ENCODE data around the gene GIPR.

The GIPR gene

GRCh38 chr19:45677351-45678230 lies 9.6 kb downstream of the GIPR start:
- Histone ChIP-seq H3K4me2 (ENCODE audit: low read length, poor library complexity, severe bottlenecking) (peak overlapping the region; percentile 94), H3K9ac (ENCODE audit: low read length) (no peak overlapping the region), H2AFZ (ENCODE audit: low read depth, low read length) (no peak overlapping the region), H3K4me3 (ENCODE audit: insufficient read depth in 1 of 2, low read depth in 1 of 2, low read length in 2 of 2) (peak overlapping the region in 1 of 2 experiments; percentile 50), H3K9me3 (ENCODE audit: control insufficient read depth, low read length) (no peaks in the 10 kb centered on the region), H3K27ac (ENCODE audit: low read length, poor library complexity, severe bottlenecking) (no peak overlapping the region), H3K4ac (ENCODE audit: low read depth in 1 of 2, low read length in 2 of 2) (no peak overlapping the region), H3K36me3 (ENCODE audit: control insufficient read depth in 1 of 2, insufficient read depth in 2 of 2, low read depth in 1 of 2, low read length in 2 of 2) (no peaks in the 10 kb centered on the region), H2BK120ac (ENCODE audit: low read depth, low read length) (no peak overlapping the region), H2AK5ac (ENCODE audit: low read length, severe bottlenecking) (no peak overlapping the region), H2BK12ac (ENCODE audit: low read length in 2 of 2) (no peak overlapping the region), H2BK15ac (ENCODE audit: low read depth, poor library complexity, severe bottlenecking) (no peak overlapping the region), H3K23ac (ENCODE audit: low read length in 2 of 2) (peak overlapping the region in 1 of 2 experiments; percentile 56), H3K18ac (ENCODE audit: low read depth in 1 of 2, low read length in 2 of 2) (peak overlapping the region; percentile 37 to 60), H3K4me1 (ENCODE audit: control insufficient read depth, insufficient read depth, low read depth, low read length) (peaks cover 19% of the 10 kb centered on the region), H3K27me3 (ENCODE audit: control insufficient read depth in 1 of 2, insufficient read depth in 1 of 2, low read length in 2 of 2) (peaks cover 0 to 44% of the 10 kb centered on the region in 2 experiments), H3K14ac (ENCODE audit: low read length in 2 of 2) (peak overlapping the region in 1 of 2 experiments; percentile 64), H2BK5ac (ENCODE audit: low read depth, low read length, poor library complexity, severe bottlenecking) (no peak overlapping the region), H4K8ac (ENCODE audit: low read length) (peak overlapping the region; percentile 79), H3K79me1 (replicated peaks; ENCODE audit: low read length, poor library complexity, severe bottlenecking) (no peaks in the 10 kb centered on the region), H4K91ac (ENCODE audit: low read length) (no peak overlapping the region)
- DNase-seq = peak; percentile 87
- 13% methylated on average over 48 of the region's 49 CpGs for WGBS

GRCh38 chr19:45681391-45682015 lies 13.5 kb downstream of the GIPR start:
- H3K4me2 ChIP-seq (ENCODE audit: low read length, poor library complexity, severe bottlenecking) = peak overlapping the region; percentile 87
- H2BK120ac ChIP-seq (ENCODE audit: low read depth, low read length) = no peak overlapping the region
- peak overlapping the region; percentile 52 to 72 for H3K4me3 ChIP-seq (ENCODE audit: insufficient read depth in 1 of 2, low read depth in 1 of 2, low read length in 2 of 2)
- H3K23ac ChIP-seq (ENCODE audit: low read length in 2 of 2) = no peak overlapping the region
- H2BK15ac ChIP-seq (ENCODE audit: low read depth, poor library complexity, severe bottlenecking) = no peak overlapping the region
- peaks cover 19% of the 10 kb centered on the region for H3K4me1 ChIP-seq (ENCODE audit: control insufficient read depth, insufficient read depth, low read depth, low read length)
- H2BK5ac ChIP-seq (ENCODE audit: low read depth, low read length, poor library complexity, severe bottlenecking) = no peak overlapping the region
- peak overlapping the region; percentile 57 for H4K8ac ChIP-seq (ENCODE audit: low read length)
- peaks cover 3% of the 10 kb centered on the region for H3K79me1 ChIP-seq (replicated peaks; ENCODE audit: low read length, poor library complexity, severe bottlenecking)
- no peak overlapping the region for H2AFZ ChIP-seq (ENCODE audit: low read depth, low read length)
- H3K36me3 ChIP-seq (ENCODE audit: control insufficient read depth in 1 of 2, insufficient read depth in 2 of 2, low read depth in 1 of 2, low read length in 2 of 2) = peaks cover 24 to 29% of the 10 kb centered on the region in 2 experiments
- no peak overlapping the region for H3K27ac ChIP-seq (ENCODE audit: low read length, poor library complexity, severe bottlenecking)
- H3K14ac ChIP-seq (ENCODE audit: low read length in 2 of 2) = no peak overlapping the region
- no peak overlapping the region for H2AK5ac ChIP-seq (ENCODE audit: low read length, severe bottlenecking)
- H3K9ac ChIP-seq (ENCODE audit: low read length) = peak overlapping the region; percentile 78
- 8% methylated on average over 51 of the region's 51 CpGs for WGBS
- DNase-seq = peak; percentile 82
- peak overlapping the region in 1 of 2 experiments; percentile 18 for H3K18ac ChIP-seq (ENCODE audit: low read depth in 1 of 2, low read length in 2 of 2)
- no peak overlapping the region for H3K4ac ChIP-seq (ENCODE audit: low read depth in 1 of 2, low read length in 2 of 2)
- H3K27me3 ChIP-seq (ENCODE audit: control insufficient read depth in 1 of 2, insufficient read depth in 1 of 2, low read length in 2 of 2) = peaks cover 0 to 23% of the 10 kb centered on the region in 2 experiments
- H2BK12ac ChIP-seq (ENCODE audit: low read length in 2 of 2) = no peak overlapping the region
- H3K9me3 ChIP-seq (ENCODE audit: control insufficient read depth, low read length) = no peaks in the 10 kb centered on the region
- no peak overlapping the region for H4K91ac ChIP-seq (ENCODE audit: low read length)

- Histone ChIP-seq H4K8ac (ENCODE audit: low read length) (no peak overlapping the region), H3K27ac (ENCODE audit: low read length, poor library complexity, severe bottlenecking) (no peak overlapping the region), H3K4me1 (ENCODE audit: control insufficient read depth, insufficient read depth, low read depth, low read length) (peaks cover 14% of the 10 kb centered on the region), H2BK15ac (ENCODE audit: low read depth, poor library complexity, severe bottlenecking) (peak overlapping the region; percentile 1), H2BK120ac (ENCODE audit: low read depth, low read length) (no peak overlapping the region), H3K4ac (ENCODE audit: low read depth in 1 of 2, low read length in 2 of 2) (no peak overlapping the region), H4K91ac (ENCODE audit: low read length) (no peak overlapping the region), H3K4me2 (ENCODE audit: low read length, poor library complexity, severe bottlenecking) (no peak overlapping the region), H3K14ac (ENCODE audit: low read length in 2 of 2) (no peak overlapping the region), H2AFZ (ENCODE audit: low read depth, low read length) (no peak overlapping the region), H3K36me3 (ENCODE audit: control insufficient read depth in 1 of 2, insufficient read depth in 2 of 2, low read depth in 1 of 2, low read length in 2 of 2) (peaks cover 28 to 34% of the 10 kb centered on the region in 2 experiments), H3K9me3 (ENCODE audit: control insufficient read depth, low read length) (no peaks in the 10 kb centered on the region), H3K4me3 (ENCODE audit: insufficient read depth in 1 of 2, low read depth in 1 of 2, low read length in 2 of 2) (peak overlapping the region in 1 of 2 experiments; percentile 72), H2BK5ac (ENCODE audit: low read depth, low read length, poor library complexity, severe bottlenecking) (no peak overlapping the region), H2BK12ac (ENCODE audit: low read length in 2 of 2) (no peak overlapping the region), H3K18ac (ENCODE audit: low read depth in 1 of 2, low read length in 2 of 2) (no peak overlapping the region), H3K79me1 (replicated peaks; ENCODE audit: low read length, poor library complexity, severe bottlenecking) (peaks cover 4% of the 10 kb centered on the region), H3K27me3 (ENCODE audit: control insufficient read depth in 1 of 2, insufficient read depth in 1 of 2, low read length in 2 of 2) (peaks cover 0 to 17% of the 10 kb centered on the region in 2 experiments), H2AK5ac (ENCODE audit: low read length, severe bottlenecking) (no peak overlapping the region), H3K23ac (ENCODE audit: low read length in 2 of 2) (no peak overlapping the region), H3K9ac (ENCODE audit: low read length) (no peak overlapping the region)
- no peak for DNase-seq
- WGBS = 77% methylated on average over 8 of the region's 8 CpGs
Measured at GRCh38 chr19:45682117-45682516, 14.1 kb downstream of the GIPR start.

GRCh38 chr19:45682908-45683307 lies 14.9 kb downstream of the GIPR start:
- WGBS = 85% methylated on average over 5 of the region's 5 CpGs
- Histone ChIP-seq H3K23ac (ENCODE audit: low read length in 2 of 2) (no peak overlapping the region), H3K36me3 (ENCODE audit: control insufficient read depth in 1 of 2, insufficient read depth in 2 of 2, low read depth in 1 of 2, low read length in 2 of 2) (peaks cover 36 to 42% of the 10 kb centered on the region in 2 experiments), H3K9me3 (ENCODE audit: control insufficient read depth, low read length) (no peaks in the 10 kb centered on the region), H3K4me3 (ENCODE audit: insufficient read depth in 1 of 2, low read depth in 1 of 2, low read length in 2 of 2) (no peak overlapping the region), H2AK5ac (ENCODE audit: low read length, severe bottlenecking) (no peak overlapping the region), H3K4ac (ENCODE audit: low read depth in 1 of 2, low read length in 2 of 2) (no peak overlapping the region), H3K79me1 (replicated peaks; ENCODE audit: low read length, poor library complexity, severe bottlenecking) (peaks cover 10% of the 10 kb centered on the region), H3K14ac (ENCODE audit: low read length in 2 of 2) (no peak overlapping the region), H2BK120ac (ENCODE audit: low read depth, low read length) (no peak overlapping the region), H3K9ac (ENCODE audit: low read length) (no peak overlapping the region), H2BK12ac (ENCODE audit: low read length in 2 of 2) (no peak overlapping the region), H2BK5ac (ENCODE audit: low read depth, low read length, poor library complexity, severe bottlenecking) (no peak overlapping the region), H3K27ac (ENCODE audit: low read length, poor library complexity, severe bottlenecking) (no peak overlapping the region), H2AFZ (ENCODE audit: low read depth, low read length) (no peak overlapping the region), H3K4me1 (ENCODE audit: control insufficient read depth, insufficient read depth, low read depth, low read length) (peaks cover 7% of the 10 kb centered on the region), H2BK15ac (ENCODE audit: low read depth, poor library complexity, severe bottlenecking) (no peak overlapping the region), H3K4me2 (ENCODE audit: low read length, poor library complexity, severe bottlenecking) (no peak overlapping the region), H3K18ac (ENCODE audit: low read depth in 1 of 2, low read length in 2 of 2) (no peak overlapping the region), H4K91ac (ENCODE audit: low read length) (no peak overlapping the region), H4K8ac (ENCODE audit: low read length) (peak overlapping the region; percentile 19), H3K27me3 (ENCODE audit: control insufficient read depth in 1 of 2, insufficient read depth in 1 of 2, low read length in 2 of 2) (peaks cover 0 to 10% of the 10 kb centered on the region in 2 experiments)
- no peak for DNase-seq
